Uterus (tissue), 4 donors: ENCODE results near the gene SV2C. TPM values are rescaled to one million over a fixed set of nuclear protein-coding genes. Genes with fewer than 3 reads are reported as not detected.
"Not testable (repeated sequence)": the region's sequence is repeated elsewhere in the genome, so short reads cannot be mapped to it uniquely, and the experiment has no call there.

Experiments
- DNase-seq, 2 donors: peaks; one replicate each; pipeline ENCODE4 v3.0.0-alpha.2; 2019 to 2020
- H3K27ac ChIP-seq, 2 donors: fragments of 200-600 bp; sonication (generic); 1 replicate in 1 of 2; 2 replicates in 1 of 2; pipeline ENCODE4 v1.5.1; 2016 to 2018
- H3K27me3 ChIP-seq, 2 donors: fragments of 200-600 bp; sonication (generic); one replicate each; pipeline ENCODE4 v1.5.1; 2018 to 2019; ENCODE audit warnings: control low read depth in 1 of 2
- H3K36me3 ChIP-seq, 2 donors: fragments of 200-600 bp; sonication (generic); one replicate each; pipeline ENCODE4 v1.5.1; 2019; ENCODE audit warnings: control low read depth in 1 of 2
- H3K4me1 ChIP-seq, 2 donors: fragments of 200-600 bp; sonication (generic); one replicate each; pipeline ENCODE4 v1.5.1; 2018 to 2019; ENCODE audit warnings: control low read depth in 1 of 2
- H3K4me3 ChIP-seq, 2 donors: fragments of 200-600 bp; sonication (generic); 1 replicate in 1 of 2; 2 replicates in 1 of 2; pipeline ENCODE4 v1.5.1; 2018 to 2019; ENCODE audit warnings: mild to moderate bottlenecking in 1 of 2
- H3K9me3 ChIP-seq, 2 donors: fragments of 200-600 bp; sonication (generic); one replicate each; pipeline ENCODE4 v1.5.1; 2019; ENCODE audit warnings: control low read depth in 1 of 2
- POLR2A ChIP-seq, 2 donors: fragments of 450-650 bp; IDR thresholded peaks; one replicate each; pipeline ENCODE4 v1.6.1; 2016; ENCODE audit warnings: antibody characterized with exemption in 2 of 2, mild to moderate bottlenecking in 1 of 2, moderate library complexity in 1 of 2
- intact Hi-C: fragments of 100-400 bp; cut with DNase I; formaldehyde crosslinking; loops from one replicate; pipeline ENCODE4 v1.15.1; 2023; ENCODE audit warnings: low total_unique reads
- total RNA-seq, 4 donors: library from RNA; depleted of rRNA in 3 of 4; stranded (reverse); fragments of >200 nt in 3 of 4; gene quantifications; one replicate each; pipeline versions ENCODE4 v1.1.0 to v1.2.4, GENCODE V29; 2014 to 2023
- TF ChIP-seq, protein P1 (sequence below), 4 experiments: fragments of 200-600 bp in 2 of 4; fragments of 450-650 bp in 2 of 4; sonication (generic) in 2 of 4; IDR thresholded peaks; one replicate each; pipeline ENCODE4 v1.5.1; 2016 to 2019; ENCODE audit warnings: antibody characterized with exemption in 4 of 4, mild to moderate bottlenecking in 2 of 4, moderate library complexity in 1 of 4
- donor health status: DM: yes; HTN: yes; CAD: no.

Gene SV2C
- total RNA-seq, 4 donors from 2014 or later, result 0.21 to 3.7 TPM; not detected in 2

DNA sequence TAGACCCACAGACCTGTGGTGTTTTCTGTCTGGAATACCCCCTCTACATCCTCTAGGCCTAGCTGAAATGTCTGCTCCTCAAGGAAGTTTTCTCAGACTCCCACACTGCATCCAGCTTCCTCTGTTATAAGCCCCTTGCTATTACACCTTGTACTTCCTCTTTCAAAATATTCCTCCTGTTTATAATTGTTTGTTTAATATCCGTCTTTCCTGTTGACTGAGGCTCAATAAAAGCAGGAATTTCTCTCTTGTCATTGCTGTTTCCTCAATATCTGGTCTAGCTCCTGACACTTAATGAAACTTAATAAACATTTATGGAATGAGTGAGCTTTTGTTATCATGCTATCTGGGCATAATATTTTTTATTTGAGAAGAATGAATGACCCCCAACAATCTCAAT is 285.8 kb downstream of the SV2C start:
- H3K4me1 ChIP-seq, result no peaks in the 10 kb centered on the region
- no peak overlapping the region for H3K27ac ChIP-seq
- TF ChIP-seq POLR2A (IDR thresholded peaks at IDR 0.05), result no peak
- TF ChIP-seq, protein P1, sequence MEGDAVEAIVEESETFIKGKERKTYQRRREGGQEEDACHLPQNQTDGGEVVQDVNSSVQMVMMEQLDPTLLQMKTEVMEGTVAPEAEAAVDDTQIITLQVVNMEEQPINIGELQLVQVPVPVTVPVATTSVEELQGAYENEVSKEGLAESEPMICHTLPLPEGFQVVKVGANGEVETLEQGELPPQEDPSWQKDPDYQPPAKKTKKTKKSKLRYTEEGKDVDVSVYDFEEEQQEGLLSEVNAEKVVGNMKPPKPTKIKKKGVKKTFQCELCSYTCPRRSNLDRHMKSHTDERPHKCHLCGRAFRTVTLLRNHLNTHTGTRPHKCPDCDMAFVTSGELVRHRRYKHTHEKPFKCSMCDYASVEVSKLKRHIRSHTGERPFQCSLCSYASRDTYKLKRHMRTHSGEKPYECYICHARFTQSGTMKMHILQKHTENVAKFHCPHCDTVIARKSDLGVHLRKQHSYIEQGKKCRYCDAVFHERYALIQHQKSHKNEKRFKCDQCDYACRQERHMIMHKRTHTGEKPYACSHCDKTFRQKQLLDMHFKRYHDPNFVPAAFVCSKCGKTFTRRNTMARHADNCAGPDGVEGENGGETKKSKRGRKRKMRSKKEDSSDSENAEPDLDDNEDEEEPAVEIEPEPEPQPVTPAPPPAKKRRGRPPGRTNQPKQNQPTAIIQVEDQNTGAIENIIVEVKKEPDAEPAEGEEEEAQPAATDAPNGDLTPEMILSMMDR (IDR thresholded peaks at IDR 0.05), result no peak
- H3K4me3 ChIP-seq, result no peak overlapping the region
- no peaks in the 10 kb centered on the region for H3K9me3 ChIP-seq
- intact Hi-C loops, result no loop called here
- H3K36me3 ChIP-seq, result no peaks in the 10 kb centered on the region
- H3K27me3 ChIP-seq, result no peaks in the 10 kb centered on the region
- no peak for DNase-seq

DNA sequence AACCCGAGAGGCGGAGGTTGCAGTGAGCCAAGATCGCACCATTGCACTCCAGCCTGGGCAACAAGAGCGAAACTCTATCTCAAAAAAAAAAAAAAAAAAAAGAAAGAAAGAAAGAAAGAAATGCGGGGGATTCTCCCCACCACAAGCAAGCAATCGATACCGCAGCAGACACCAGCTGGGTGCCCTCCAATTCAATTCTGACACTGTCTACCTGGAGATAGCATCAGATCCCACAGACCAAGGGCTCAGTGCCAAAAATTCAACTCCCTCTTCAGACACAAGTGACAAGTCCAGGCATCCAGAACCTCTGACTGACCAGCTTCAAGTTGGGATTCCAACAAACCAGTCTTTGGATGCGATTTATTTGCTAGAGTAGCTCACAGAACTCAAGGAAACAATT is 286.5 kb downstream of the SV2C start:
- H3K4me3 ChIP-seq, H3K27ac ChIP-seq, H3K36me3 ChIP-seq, intact Hi-C loops, H3K9me3 ChIP-seq, H3K27me3 ChIP-seq, DNase-seq, H3K4me1 ChIP-seq: not testable (repeated sequence)

DNA sequence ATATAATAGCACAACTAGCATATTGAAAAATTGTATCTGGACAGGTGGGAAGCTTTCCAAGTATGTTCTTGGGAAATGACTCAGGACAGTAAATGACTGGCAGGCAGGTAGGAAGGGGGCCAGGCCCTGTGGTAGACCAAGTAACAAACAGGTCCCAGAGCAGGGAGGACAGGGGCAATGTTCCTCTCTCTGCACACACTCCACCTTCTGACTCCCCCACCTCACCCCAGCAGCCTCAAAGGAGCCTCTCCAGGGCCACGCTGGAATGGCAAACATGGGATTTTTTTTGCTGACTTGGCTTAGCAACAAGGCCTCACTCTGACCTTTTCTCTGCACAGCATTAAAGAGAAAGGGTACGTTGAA is 288.8 kb downstream of the SV2C start:
- DNase-seq, result no peak

GRCh38 chr5:76372323-76373054 is 289.3 kb downstream of the SV2C start:
- H3K27me3 ChIP-seq, result no peaks in the 10 kb centered on the region
- TF ChIP-seq, protein P1 (IDR thresholded peaks at IDR 0.05), result no peak
- no peak for TF ChIP-seq POLR2A (IDR thresholded peaks at IDR 0.05)
- H3K4me3 ChIP-seq, result no peak overlapping the region
- H3K4me1 ChIP-seq, result no peaks in the 10 kb centered on the region
- no peak for DNase-seq
- no peak overlapping the region for H3K27ac ChIP-seq
- H3K36me3 ChIP-seq, result no peaks in the 10 kb centered on the region
- intact Hi-C loops, result no loop called here
- H3K9me3 ChIP-seq, result no peaks in the 10 kb centered on the region

More for the DNA sequence above, 288.8 kb downstream of the SV2C start:
- no peak for TF ChIP-seq POLR2A (IDR thresholded peaks at IDR 0.05)
- TF ChIP-seq, protein P1 (IDR thresholded peaks at IDR 0.05), result no peak
- Histone ChIP-seq H3K36me3 (no peaks in the 10 kb centered on the region), H3K27me3 (no peaks in the 10 kb centered on the region), H3K9me3 (no peaks in the 10 kb centered on the region), H3K4me3 (no peak overlapping the region), H3K4me1 (no peaks in the 10 kb centered on the region), H3K27ac (no peak overlapping the region)
- intact Hi-C loops, result no loop called here

DNA sequence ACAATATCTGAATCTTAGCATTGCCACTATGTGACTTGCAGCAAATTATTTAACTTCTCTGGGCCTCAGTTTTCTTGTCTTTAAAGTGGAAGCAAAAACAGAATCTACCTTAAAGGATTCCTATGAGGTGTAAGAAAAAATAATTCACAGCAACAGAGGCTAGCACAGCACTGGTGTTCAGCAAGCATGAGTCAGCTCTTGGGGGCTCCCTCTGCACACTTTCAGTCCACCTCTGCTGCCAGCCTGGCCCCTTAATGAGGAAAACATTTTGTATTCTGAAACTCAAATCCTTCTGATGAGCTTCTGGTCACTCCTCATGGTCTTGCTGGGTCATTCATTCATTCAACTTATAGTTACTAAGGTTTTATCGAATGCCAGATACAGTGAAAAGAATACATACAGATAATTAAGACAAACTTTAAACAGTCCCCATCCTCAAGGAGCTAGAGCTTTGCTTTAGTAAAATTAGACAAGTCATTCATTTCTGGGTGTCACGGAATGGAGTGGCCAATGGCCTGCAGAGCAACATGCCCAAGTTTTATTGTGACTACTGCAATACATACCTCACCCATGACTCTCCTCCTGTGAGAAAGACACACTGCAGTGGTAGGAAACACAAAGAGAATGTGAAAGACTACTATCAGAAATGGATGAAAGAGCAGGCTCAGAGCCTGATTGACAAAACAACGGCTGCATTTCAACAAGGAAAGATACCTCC is 293.1 kb downstream of the SV2C start:
- no peak for TF ChIP-seq POLR2A (IDR thresholded peaks at IDR 0.05)
- TF ChIP-seq, protein P1 (IDR thresholded peaks at IDR 0.05), result no peak
- H3K4me1 ChIP-seq, result no peaks in the 10 kb centered on the region
- H3K4me3 ChIP-seq, result no peak overlapping the region
- H3K27ac ChIP-seq, result no peak overlapping the region
- no peaks in the 10 kb centered on the region for H3K27me3 ChIP-seq
- no peak for DNase-seq
- H3K9me3 ChIP-seq, result no peaks in the 10 kb centered on the region
- H3K36me3 ChIP-seq, result no peaks in the 10 kb centered on the region
- intact Hi-C loops, result no loop called here
